ENCODE data around the gene INAFM1. TPM values are rescaled to one million over a fixed set of nuclear protein-coding genes. Genes with fewer than 3 reads are reported as not detected.

INAFM1 gene
- total and polyA plus RNA-seq, 2 donors (not counting 3 experiments of a cell fraction or from before 2014, with no cell fraction given): 2.8 to 8.3 TPM

DNA sequence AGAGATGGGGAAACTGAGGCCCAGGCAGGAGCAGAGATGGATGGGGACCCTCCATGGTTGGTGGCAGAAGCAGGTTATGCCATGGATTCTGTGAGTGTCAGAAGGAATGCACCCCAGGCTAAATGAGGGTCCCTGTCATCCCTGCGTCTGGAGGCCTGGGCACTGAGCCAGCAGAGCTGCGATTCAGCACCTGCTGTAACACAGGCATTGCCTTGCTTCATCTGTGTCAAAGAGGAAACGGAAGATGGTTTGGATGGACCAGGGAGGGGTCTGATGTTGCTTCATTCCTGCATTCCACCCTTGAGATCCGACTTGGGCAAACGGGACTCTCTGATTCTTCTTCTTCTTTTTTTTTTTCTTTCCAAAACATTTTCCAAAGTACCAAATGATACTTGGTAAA, 36.1 kb downstream of the INAFM1 start:
- TF ChIP-seq POLR2A (IDR thresholded peaks at IDR 0.05; ENCODE audit: low read depth, low read length) (no peak), CTCF (IDR thresholded peaks at IDR 0.05; ENCODE audit: extremely low read depth in 1 of 2, insufficient read depth in 1 of 2, low read depth in 1 of 2, low read length in 2 of 2) (no peak), GATA2 (IDR thresholded peaks at IDR 0.05; ENCODE audit: insufficient read depth, insufficient read length, low read depth, low read length) (no peak)
- Histone ChIP-seq H3K27ac (ENCODE audit: insufficient read depth, low read depth, low read length) (no peak overlapping the region), H3K4me1 (ENCODE audit: control insufficient read depth, extremely low read depth, insufficient read depth, low read length) (no peaks in the 10 kb centered on the region), H3K4me3 (replicated peaks in 1 of 3; ENCODE audit: insufficient read depth in 1 of 3, low read depth in 1 of 3, low read length in 3 of 3) (no peak overlapping the region), H3K9ac (replicated peaks; ENCODE audit: extremely low read depth, insufficient read depth, low read length) (no peak overlapping the region), H3K9me3 (replicated peaks; ENCODE audit: control insufficient read depth, insufficient read depth, low read length) (no peaks in the 10 kb centered on the region), H3K9me1 (replicated peaks; ENCODE audit: control insufficient read depth, extremely low read depth, insufficient read depth, low read length) (no peaks in the 10 kb centered on the region), H3K36me3 (ENCODE audit: control insufficient read depth in 2 of 2, extremely low read depth in 1 of 2, insufficient read depth in 2 of 2, low read length in 2 of 2) (no peaks in the 10 kb centered on the region), H3K27me3 (ENCODE audit: control insufficient read depth in 2 of 2, insufficient read depth in 2 of 2, low read length in 2 of 2) (peaks cover 0 to 2% of the 10 kb centered on the region in 2 experiments), H4K20me1 (replicated peaks; ENCODE audit: control insufficient read depth, extremely low read depth, insufficient read depth, low read length) (no peaks in the 10 kb centered on the region), H2AFZ (ENCODE audit: low read depth, low read length) (no peak overlapping the region), H3K79me2 (ENCODE audit: control insufficient read depth, insufficient read depth, low read length) (no peaks in the 10 kb centered on the region), H3K4me2 (ENCODE audit: insufficient read depth, low read length) (no peak overlapping the region)
- dilution Hi-C loops (cut with MboI; ENCODE audit: extremely low pct_ligation_motif_present, low sequenced_read_pairs) (no loop called here), intact Hi-C loops (cut with micrococcal nuclease) (no loop called here)
- FAIRE-seq (no peak), DNase-seq (ENCODE audit: low read depth, low spot score) (no peak)
- ChIA-PET CTCF (no interaction called here), POLR2A (no interaction called here)
- BruUV-seq (replicated peaks): no TSS peak

DNA sequence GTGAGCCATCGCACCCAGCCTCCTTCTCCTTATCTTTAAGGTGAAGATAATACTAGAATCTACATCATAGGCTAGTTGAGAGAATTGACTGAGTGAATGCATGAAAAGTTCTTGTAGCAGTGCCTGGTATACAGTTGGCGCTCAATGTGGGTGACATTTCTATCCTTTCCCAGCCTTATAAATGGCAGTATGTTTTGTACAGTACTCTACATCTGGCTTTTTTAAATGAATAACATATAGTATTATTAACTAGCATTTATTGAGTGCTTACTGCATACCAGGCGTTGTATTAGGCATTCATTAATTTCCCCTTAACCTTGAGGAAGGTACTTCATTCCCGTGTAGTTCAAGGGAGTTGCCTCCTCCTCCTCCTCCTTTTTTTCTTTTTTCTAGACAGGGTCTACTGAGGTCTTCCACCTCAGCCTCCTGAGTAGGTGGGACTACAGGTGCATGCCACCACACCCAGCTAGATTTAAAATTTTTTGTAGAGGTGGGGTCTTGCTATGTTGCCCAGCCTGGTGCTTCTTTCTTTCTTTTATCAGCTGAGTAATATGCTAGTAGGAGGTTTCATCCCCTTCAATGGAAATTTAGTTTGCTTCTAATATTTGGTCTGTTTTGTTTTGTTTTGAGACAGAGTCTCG, 37.8 kb downstream of the INAFM1 start:
- no peak overlapping the region for H3K27ac ChIP-seq (ENCODE audit: insufficient read depth, low read depth, low read length)
- no peaks in the 10 kb centered on the region for H3K36me3 ChIP-seq (ENCODE audit: control insufficient read depth in 2 of 2, extremely low read depth in 1 of 2, insufficient read depth in 2 of 2, low read length in 2 of 2)
- no peak overlapping the region for H3K4me3 ChIP-seq (replicated peaks in 1 of 3; ENCODE audit: insufficient read depth in 1 of 3, low read depth in 1 of 3, low read length in 3 of 3)
- H3K27me3 ChIP-seq (ENCODE audit: control insufficient read depth in 2 of 2, insufficient read depth in 2 of 2, low read length in 2 of 2): peaks cover 0 to 2% of the 10 kb centered on the region in 2 experiments
- no peak overlapping the region for H3K9ac ChIP-seq (replicated peaks; ENCODE audit: extremely low read depth, insufficient read depth, low read length)
- no peaks in the 10 kb centered on the region for H3K79me2 ChIP-seq (ENCODE audit: control insufficient read depth, insufficient read depth, low read length)
- no peaks in the 10 kb centered on the region for H3K4me1 ChIP-seq (ENCODE audit: control insufficient read depth, extremely low read depth, insufficient read depth, low read length)
- H4K20me1 ChIP-seq (replicated peaks; ENCODE audit: control insufficient read depth, extremely low read depth, insufficient read depth, low read length): no peaks in the 10 kb centered on the region
- BruUV-seq (replicated peaks): no TSS peak
- POLR2A ChIA-PET: no interaction called here
- no peaks in the 10 kb centered on the region for H3K9me1 ChIP-seq (replicated peaks; ENCODE audit: control insufficient read depth, extremely low read depth, insufficient read depth, low read length)
- intact Hi-C loops (cut with micrococcal nuclease): no loop called here
- H3K9me3 ChIP-seq (replicated peaks; ENCODE audit: control insufficient read depth, insufficient read depth, low read length): no peaks in the 10 kb centered on the region
- no peak overlapping the region for H2AFZ ChIP-seq (ENCODE audit: low read depth, low read length)
- no peak overlapping the region for H3K4me2 ChIP-seq (ENCODE audit: insufficient read depth, low read length)
- CTCF ChIA-PET: interaction anchor here (1.2 kb wide), 1 partner anchor 11 kb away, joined by 3 read pairs; no protein-coding TSS in a partner anchor
- DNase-seq (ENCODE audit: low read depth, low spot score) (no peak), FAIRE-seq (no peak)
- dilution Hi-C loops (cut with MboI; ENCODE audit: extremely low pct_ligation_motif_present, low sequenced_read_pairs): no loop called here
- TF ChIP-seq GATA2 (IDR thresholded peaks at IDR 0.05; ENCODE audit: insufficient read depth, insufficient read length, low read depth, low read length): no peak
- TF ChIP-seq CTCF (IDR thresholded peaks at IDR 0.05; ENCODE audit: extremely low read depth in 1 of 2, insufficient read depth in 1 of 2, low read depth in 1 of 2, low read length in 2 of 2): no peak
- TF ChIP-seq POLR2AphosphoS5 (IDR thresholded peaks at IDR 0.05; ENCODE audit: insufficient read depth, low read depth, low read length): no peak
- TF ChIP-seq, protein P1, sequence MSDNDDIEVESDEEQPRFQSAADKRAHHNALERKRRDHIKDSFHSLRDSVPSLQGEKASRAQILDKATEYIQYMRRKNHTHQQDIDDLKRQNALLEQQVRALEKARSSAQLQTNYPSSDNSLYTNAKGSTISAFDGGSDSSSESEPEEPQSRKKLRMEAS (IDR thresholded peaks at IDR 0.05; ENCODE audit: insufficient read depth, insufficient read length): no peak
- no peak for TF ChIP-seq MYC (IDR thresholded peaks at IDR 0.05; ENCODE audit: low read depth, low read length)
- TF ChIP-seq EZH2 (IDR thresholded peaks at IDR 0.05; ENCODE audit: borderline replicate concordance, low read depth, low read length, severe bottlenecking): no peak
- no peak for TF ChIP-seq FOS (IDR thresholded peaks at IDR 0.05; ENCODE audit: borderline replicate concordance, insufficient read depth, low read length)
- TF ChIP-seq POLR2A (IDR thresholded peaks at IDR 0.05; ENCODE audit: low read depth, low read length): no peak
- no peak for TF ChIP-seq JUN (IDR thresholded peaks at IDR 0.05; ENCODE audit: borderline replicate concordance, insufficient read depth, insufficient read length, low read depth)

Measured in endothelial cell of umbilical vein (primary cell).